Kidney capillary endothelial cell (primary cell): ENCODE results near the gene CERS5.
A peak's percentile ranks its signal among the peaks of the same experiment; 100 is the strongest.

Experiments used
- DNase-seq: peaks from one replicate; pipeline ENCODE4 v3.0.0-alpha.2; 2018; ENCODE audit warnings: low spot score

The CERS5 gene

DNA sequence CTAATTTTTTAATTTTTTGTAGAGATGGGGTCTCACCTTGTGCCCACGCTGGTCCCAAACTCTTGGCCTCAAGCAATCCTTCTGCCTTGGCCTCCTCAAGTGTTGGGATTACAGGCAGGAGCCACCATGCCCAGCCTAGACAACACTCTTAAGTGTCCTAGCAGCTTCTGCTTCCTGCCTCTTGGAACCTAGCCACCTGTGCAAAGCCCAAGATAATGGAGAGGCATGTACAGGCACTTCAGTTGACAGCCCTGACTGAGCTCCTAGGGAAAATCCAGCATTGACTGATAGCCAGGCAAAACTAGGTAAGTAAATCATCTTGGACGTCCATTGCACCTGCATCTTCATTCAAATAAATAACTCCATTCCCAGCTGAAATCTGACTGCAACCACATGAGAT lies 39.6 kb downstream of the CERS5 start:
- DNase-seq: no peak

GRCh38 chr12:50123203-50123602 lies 44.0 kb downstream of the CERS5 start:
- no peak for DNase-seq

DNA sequence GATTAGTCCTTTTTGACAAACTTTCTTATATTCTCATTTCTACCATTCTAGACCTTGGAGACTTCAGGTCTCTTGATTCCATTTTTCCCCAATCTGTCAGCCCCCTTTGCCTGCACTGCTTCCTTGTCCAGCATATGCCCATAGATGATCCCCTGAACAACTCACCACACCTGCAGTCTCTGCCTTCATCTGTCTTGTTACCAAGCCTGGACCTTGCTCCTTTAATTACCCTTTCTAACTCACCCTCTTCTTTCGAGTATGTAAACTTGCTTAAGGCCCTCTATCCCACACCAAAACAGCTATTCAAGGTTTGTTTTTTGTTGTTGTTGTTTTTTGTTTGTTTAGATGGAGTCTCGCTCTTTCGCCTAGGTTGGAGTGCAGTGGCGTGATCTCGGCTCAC lies 45.5 kb downstream of the CERS5 start:
- DNase-seq: no peak

- DNase-seq: no peak
Measured at GRCh38 chr12:50120953-50121352, 46.2 kb downstream of the CERS5 start.

GRCh38 chr12:50120521-50120920 lies 46.6 kb downstream of the CERS5 start:
- DNase-seq: no peak

GRCh38 chr12:50119387-50119786 lies 47.8 kb downstream of the CERS5 start:
- DNase-seq: no peak

DNA sequence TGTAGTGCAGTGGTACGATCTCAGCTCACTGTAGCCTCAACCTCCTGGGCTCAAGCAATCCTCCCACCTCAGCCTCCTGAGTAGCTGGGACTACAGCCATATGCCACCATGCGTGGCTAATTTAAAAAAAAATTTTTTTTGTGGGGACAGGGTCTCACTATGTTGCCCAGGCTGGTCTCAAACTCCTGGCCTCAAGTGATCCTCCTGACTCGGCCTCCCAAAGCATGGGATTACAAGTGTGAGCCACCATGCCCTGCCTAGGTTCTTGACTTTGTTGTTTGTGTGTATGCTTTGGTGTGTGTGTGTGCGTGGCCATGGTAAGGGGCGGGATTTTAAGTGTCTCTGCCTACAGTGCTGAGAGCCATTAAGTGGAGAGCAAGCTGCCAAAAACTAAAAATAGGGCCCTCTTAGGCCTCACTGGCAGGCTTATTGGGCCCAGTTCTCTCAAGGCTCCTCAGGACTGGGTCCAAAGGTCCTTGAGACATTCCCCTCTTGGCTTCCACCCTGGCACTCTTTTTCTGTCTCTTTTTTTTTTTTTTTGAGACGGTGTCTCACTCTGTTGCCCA lies 50.0 kb downstream of the CERS5 start:
- DNase-seq: no peak

- peak; percentile 33 for DNase-seq
Measured at GRCh38 chr12:50112456-50113218, 54.5 kb downstream of the CERS5 start.

- peak; percentile 99 for DNase-seq
Measured at GRCh38 chr12:50111693-50112455, 55.3 kb downstream of the CERS5 start, which contains the start of gene COX14. COX14 (plus strand) TSS chr12:50112236; CDS start chr12:50120044, 7,808 bp downstream.

GRCh38 chr12:50111395-50111692 lies 55.8 kb downstream of the CERS5 start:
- DNase-seq: no peak

GRCh38 chr12:50110762-50111351 lies 56.3 kb downstream of the CERS5 start:
- DNase-seq: peak; percentile 35

- DNase-seq: no peak
Measured at GRCh38 chr12:50110127-50110761, 56.9 kb downstream of the CERS5 start.

GRCh38 chr12:50109319-50109718 lies 57.9 kb downstream of the CERS5 start:
- DNase-seq: no peak

- no peak for DNase-seq
Measured at GRCh38 chr12:50107416-50108268, 59.5 kb downstream of the CERS5 start.

GRCh38 chr12:50106907-50107306 lies 60.3 kb downstream of the CERS5 start:
- no peak for DNase-seq

GRCh38 chr12:50105913-50106450 lies 61.2 kb downstream of the CERS5 start:
- DNase-seq: no peak

DNA sequence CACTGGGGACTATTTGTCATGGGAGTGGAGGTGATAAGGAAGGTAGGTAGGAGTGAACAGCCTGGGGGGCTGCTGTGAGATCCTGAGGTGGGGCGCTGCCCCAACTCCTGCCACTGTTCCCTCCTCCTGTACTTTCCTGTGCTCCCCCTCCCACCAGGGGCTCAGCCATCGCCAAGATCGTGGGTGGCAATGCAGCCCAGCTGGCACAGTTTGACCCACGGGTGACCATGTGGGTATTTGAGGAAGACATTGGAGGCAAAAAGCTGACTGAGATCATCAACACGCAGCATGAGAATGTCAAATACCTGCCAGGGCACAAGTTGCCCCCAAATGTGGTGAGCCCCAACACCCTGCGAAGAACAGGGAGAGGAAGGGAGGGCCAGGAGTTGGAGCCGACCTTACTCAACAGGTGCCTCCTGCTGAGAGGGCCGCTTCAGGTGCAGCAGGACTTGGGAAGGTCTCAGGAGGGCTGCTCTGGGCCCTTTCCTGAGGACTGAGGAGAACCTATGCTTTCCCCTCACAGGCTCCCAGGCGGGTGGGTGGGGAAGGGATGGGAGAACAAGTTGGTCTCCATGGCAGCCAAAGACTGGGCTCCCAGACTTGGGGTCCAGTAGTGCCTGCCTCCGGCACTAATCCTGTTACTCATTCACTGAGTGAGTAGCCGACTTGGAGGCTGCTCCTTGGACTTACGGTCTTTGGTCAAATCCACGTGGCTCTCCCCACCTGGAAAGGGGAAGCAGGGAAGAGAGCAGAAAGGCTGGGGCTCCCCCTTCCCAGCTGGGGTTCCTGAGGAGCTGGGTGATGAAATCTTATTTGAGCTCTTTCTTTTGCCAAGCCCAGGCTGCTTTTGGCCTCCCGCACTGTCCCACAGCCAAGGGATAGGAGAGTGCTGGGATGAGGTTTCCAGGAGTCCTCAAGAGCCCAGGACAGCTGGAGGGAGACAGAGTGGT lies 62.5 kb downstream of the CERS5 start:
- DNase-seq: no peak

GRCh38 chr12:50103767-50104321 lies 63.3 kb downstream of the CERS5 start, which contains the start of gene GPD1:
GPD1 (plus strand) TSS chr12:50104008; CDS start chr12:50104051, 43 bp downstream.
- DNase-seq: no peak

GRCh38 chr12:50103351-50103750 lies 63.8 kb downstream of the CERS5 start:
- DNase-seq: no peak
